PC-9 (cell line): ENCODE results near the gene FAM219A. TPM values are rescaled to one million over a fixed set of nuclear protein-coding genes. Genes with fewer than 3 reads are reported as not detected.

ENCODE experiments used
- BruUV-seq: library from RNA; stranded (reverse); fragments of 400-500 nt; replicated peaks from 2 replicates; lab custom pipeline; 2021; lab: Mats Ljungman, UMichigan
- CTCF ChIA-PET: fragments of 300-600 bp; sonication (Branson Sonifier 250); formaldehyde crosslinking; loops from one replicate; lab custom pipeline; 2022; ENCODE audit warnings: antibody characterized with exemption; lab: Charles Lee
- POLR2A ChIA-PET: fragments of 300-600 bp; sonication (Branson Sonifier 250); formaldehyde crosslinking; loops from one replicate; lab custom pipeline; 2022; ENCODE audit warnings: antibody characterized with exemption; ENCODE audit not compliant: unreplicated experiment; lab: Charles Lee
- DNase-seq, 2 experiments: peaks; one replicate each; pipeline versions ENCODE4 v3.0.0 to v3.0.0-alpha.2; 2015 to 2022; ENCODE audit warnings: mixed read lengths in 1 of 2
- H2AFZ ChIP-seq: fragments of 200-600 bp; sonication (generic); 2 replicates; pipeline ENCODE4 v1.8.1; 2017; ENCODE audit warnings: antibody characterized with exemption
- H3F3A ChIP-seq: fragments of 200-600 bp; sonication (generic); 2 replicates; pipeline ENCODE4 v1.8.1; 2017; ENCODE audit warnings: antibody characterized with exemption, mild to moderate bottlenecking, low read depth; ENCODE audit not compliant: insufficient read depth
- H3K27ac ChIP-seq: fragments of 200-600 bp; sonication (generic); 2 replicates; pipeline ENCODE4 v1.6.1; 2016; ENCODE audit warnings: mixed run types
- H3K27me3 ChIP-seq: fragments of 200-600 bp; sonication (generic); 2 replicates; pipeline ENCODE4 v1.6.1; 2016; ENCODE audit warnings: low read depth, mixed run types; ENCODE audit not compliant: insufficient read depth
- H3K36me3 ChIP-seq: fragments of 200-600 bp; sonication (generic); 2 replicates; pipeline ENCODE4 v1.6.1; 2016; ENCODE audit warnings: low read depth, mixed run types
- H3K4me1 ChIP-seq: fragments of 200-600 bp; sonication (generic); replicated peaks from 2 replicates; pipeline ENCODE4 v1.6.1; 2016; ENCODE audit warnings: mixed run types; ENCODE audit not compliant: insufficient read depth
- H3K4me2 ChIP-seq: fragments of 200-600 bp; sonication (generic); 2 replicates; pipeline ENCODE4 v1.6.1; 2017; ENCODE audit warnings: mixed run types
- H3K4me3 ChIP-seq: fragments of 200-600 bp; sonication (generic); 2 replicates; pipeline ENCODE4 v1.6.1; 2016; ENCODE audit warnings: mixed run types
- H3K79me2 ChIP-seq: fragments of 200-600 bp; sonication (generic); 2 replicates; pipeline ENCODE4 v1.6.1; 2017; ENCODE audit warnings: low read depth, mixed run types
- H3K9me2 ChIP-seq: fragments of 200-600 bp; sonication (generic); 2 replicates; pipeline ENCODE4 v1.8.1; 2017; ENCODE audit warnings: mild to moderate bottlenecking; ENCODE audit not compliant: insufficient read depth
- H3K9me3 ChIP-seq: fragments of 200-600 bp; sonication (generic); 2 replicates; pipeline ENCODE4 v1.8.1; 2016; ENCODE audit warnings: low read depth; ENCODE audit not compliant: insufficient read depth
- H4K20me1 ChIP-seq: fragments of 200-600 bp; sonication (generic); 2 replicates; pipeline ENCODE4 v1.8.1; 2017; ENCODE audit not compliant: insufficient read depth
- EZH2 ChIP-seq: fragments of 200-600 bp; sonication (generic); IDR thresholded peaks from 2 replicates; pipeline ENCODE4 v1.8.0; 2017; ENCODE audit warnings: antibody characterized with exemption, low read depth
- intact Hi-C: fragments of 100-400 bp; cut with micrococcal nuclease; formaldehyde crosslinking; loops from one replicate; pipeline ENCODE4 v1.10.0; 2022; ENCODE audit not compliant: unreplicated experiment
- total RNA-seq: library from RNA; stranded (reverse); gene quantifications from 2 replicates; pipeline ENCODE4 v1.2.3, GENCODE V29; 2021
- TF ChIP-seq, protein P1 (sequence below): fragments of 200-600 bp; sonication (generic); conservative IDR thresholded peaks from 2 replicates; pipeline ENCODE4 v1.6.1; 2017; ENCODE audit warnings: mixed run types, antibody characterized with exemption, mild to moderate bottlenecking, moderate library complexity

Gene FAM219A
- total RNA-seq, 1 experiment from 2014 or later = 15.6 TPM

- Histone ChIP-seq H3K9me3 (no peaks in the 10 kb centered on the region), H3K27me3 (no peaks in the 10 kb centered on the region), H4K20me1 (no peaks in the 10 kb centered on the region), H3K27ac (no peak overlapping the region), H3K79me2 (peaks cover 44% of the 10 kb centered on the region), H3K9me2 (no peaks in the 10 kb centered on the region), H2AFZ (peak overlapping the region; percentile 70), H3K36me3 (no peaks in the 10 kb centered on the region), H3K4me2 (peak overlapping the region; percentile 86), H3K4me3 (peak overlapping the region; percentile 75), H3K4me1 (peaks cover 5% of the 10 kb centered on the region; the same call in 1 of the 2 replicates), H3F3A (peaks cover 1% of the 10 kb centered on the region; the same call in 1 of the 2 replicates)
- DNase-seq = peak; percentile 38 to 52
- intact Hi-C loops = no loop called here
- TF ChIP-seq, protein P1, sequence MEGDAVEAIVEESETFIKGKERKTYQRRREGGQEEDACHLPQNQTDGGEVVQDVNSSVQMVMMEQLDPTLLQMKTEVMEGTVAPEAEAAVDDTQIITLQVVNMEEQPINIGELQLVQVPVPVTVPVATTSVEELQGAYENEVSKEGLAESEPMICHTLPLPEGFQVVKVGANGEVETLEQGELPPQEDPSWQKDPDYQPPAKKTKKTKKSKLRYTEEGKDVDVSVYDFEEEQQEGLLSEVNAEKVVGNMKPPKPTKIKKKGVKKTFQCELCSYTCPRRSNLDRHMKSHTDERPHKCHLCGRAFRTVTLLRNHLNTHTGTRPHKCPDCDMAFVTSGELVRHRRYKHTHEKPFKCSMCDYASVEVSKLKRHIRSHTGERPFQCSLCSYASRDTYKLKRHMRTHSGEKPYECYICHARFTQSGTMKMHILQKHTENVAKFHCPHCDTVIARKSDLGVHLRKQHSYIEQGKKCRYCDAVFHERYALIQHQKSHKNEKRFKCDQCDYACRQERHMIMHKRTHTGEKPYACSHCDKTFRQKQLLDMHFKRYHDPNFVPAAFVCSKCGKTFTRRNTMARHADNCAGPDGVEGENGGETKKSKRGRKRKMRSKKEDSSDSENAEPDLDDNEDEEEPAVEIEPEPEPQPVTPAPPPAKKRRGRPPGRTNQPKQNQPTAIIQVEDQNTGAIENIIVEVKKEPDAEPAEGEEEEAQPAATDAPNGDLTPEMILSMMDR = no peak
- TF ChIP-seq EZH2 = no peak
- BruUV-seq = no TSS peak
- CTCF ChIA-PET = no interaction called here
- POLR2A ChIA-PET = interaction anchor here (0.5 kb wide), 1 partner anchor 15 kb away, joined by 3 read pairs; no protein-coding TSS in a partner anchor
These were observed 931 bp downstream of the FAM219A start for GRCh38 chr9:34457266-34458012.

DNA sequence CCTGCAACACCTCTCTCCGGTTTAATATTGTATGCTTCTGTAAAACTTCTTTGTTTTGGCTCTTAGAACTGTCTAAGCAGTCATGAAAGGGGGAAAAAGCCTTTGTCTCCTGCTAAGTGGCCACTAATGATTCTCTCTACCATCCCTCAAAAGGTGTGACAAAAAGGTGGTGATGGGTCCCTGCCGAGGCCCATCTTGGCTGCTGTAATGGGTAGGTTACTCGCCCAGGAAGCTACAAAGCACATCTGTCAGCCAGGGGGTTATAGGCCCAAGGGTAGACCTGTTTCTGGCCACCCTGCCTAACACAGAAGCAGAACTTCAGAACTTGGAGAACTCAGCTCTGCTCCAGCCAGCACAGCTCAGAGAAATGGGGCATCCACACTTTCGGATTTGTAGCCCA lies 1.6 kb downstream of the FAM219A start:
- ChIA-PET CTCF (no interaction called here), POLR2A (interaction anchor here (0.5 kb wide), 1 partner anchor 16 kb away, joined by 3 read pairs; no protein-coding TSS in a partner anchor)
- Histone ChIP-seq H3F3A (peaks cover 8% of the 10 kb centered on the region; the same call in 1 of the 2 replicates), H3K79me2 (peaks cover 44% of the 10 kb centered on the region), H3K27me3 (no peaks in the 10 kb centered on the region), H3K27ac (no peak overlapping the region), H2AFZ (peak overlapping the region; percentile 70; the same call in 1 of the 2 replicates), H3K9me2 (no peaks in the 10 kb centered on the region), H3K4me2 (peak overlapping the region; percentile 86), H3K4me3 (peak overlapping the region; percentile 75), H3K36me3 (no peaks in the 10 kb centered on the region), H4K20me1 (no peaks in the 10 kb centered on the region), H3K4me1 (peaks cover 11% of the 10 kb centered on the region), H3K9me3 (no peaks in the 10 kb centered on the region)
- no peak for TF ChIP-seq EZH2
- TF ChIP-seq, protein P1 = no peak
- BruUV-seq = TSS peak; percentile 37
- intact Hi-C loops = no loop called here
- DNase-seq = no peak

DNA sequence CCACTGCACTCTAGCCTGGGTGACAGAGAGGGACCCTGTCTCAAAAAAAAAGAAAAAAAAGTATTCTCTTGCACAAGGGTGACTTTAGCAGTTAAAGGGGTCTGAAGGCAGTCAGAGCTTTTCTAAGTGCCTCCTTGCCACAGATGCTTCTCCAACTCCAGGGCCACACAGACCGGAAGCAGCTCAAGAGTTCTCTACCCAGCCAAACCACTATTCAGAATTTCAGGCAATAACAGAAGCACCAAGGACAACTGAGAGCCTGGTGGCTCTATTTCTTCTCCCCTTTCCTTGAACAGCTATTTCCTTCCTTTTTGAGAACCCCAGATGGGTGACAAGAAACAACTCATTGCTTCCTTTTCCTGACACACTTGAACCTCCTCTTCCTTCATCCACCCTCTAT lies 2.2 kb downstream of the FAM219A start:
- Histone ChIP-seq H3K4me2 (peak overlapping the region; percentile 86), H2AFZ (no peak overlapping the region), H3K9me2 (no peaks in the 10 kb centered on the region), H3K36me3 (no peaks in the 10 kb centered on the region), H3K9me3 (no peaks in the 10 kb centered on the region), H3K27ac (no peak overlapping the region), H3K27me3 (no peaks in the 10 kb centered on the region), H3K4me1 (peaks cover 17% of the 10 kb centered on the region), H3K79me2 (peaks cover 44% of the 10 kb centered on the region), H4K20me1 (no peaks in the 10 kb centered on the region), H3K4me3 (no peak overlapping the region), H3F3A (peaks cover 14% of the 10 kb centered on the region; the same call in 1 of the 2 replicates)
- BruUV-seq = no TSS peak
- intact Hi-C loops = no loop called here
- DNase-seq = no peak
- TF ChIP-seq, protein P1 = no peak
- TF ChIP-seq EZH2 = no peak
- CTCF ChIA-PET = no interaction called here
- POLR2A ChIA-PET = no interaction called here
